ENCODE measurements around the gene ARPC1B.
"Not testable (repeated sequence)": the region's sequence is repeated elsewhere in the genome, so short reads cannot be mapped to it uniquely, and the experiment has no call there.

The ARPC1B gene

GRCh38 chr7:99418260-99418659 is 43.7 kb downstream of the ARPC1B start:
- FAIRE-seq = no peak
- no peak for DNase-seq (ENCODE audit: insufficient read length, low spot score)
- TF ChIP-seq SPI1 (IDR thresholded peaks at IDR 0.05; ENCODE audit: low read depth, low read length) = no peak
- TF ChIP-seq POU2F2 (IDR thresholded peaks at IDR 0.05; ENCODE audit: low read depth, low read length) = no peak
- 0 out of 2 replicates have a peak, but pooled peaks have one; percentile 20 for TF ChIP-seq POLR2A (IDR thresholded peaks at IDR 0.05; ENCODE audit: low read depth, low read length)

GRCh38 chr7:99419323-99420021 is 44.9 kb downstream of the ARPC1B start:
- FAIRE-seq = no peak
- TF ChIP-seq SPI1 (IDR thresholded peaks at IDR 0.05; ENCODE audit: low read depth, low read length) = no peak
- TF ChIP-seq POU2F2 (IDR thresholded peaks at IDR 0.05; ENCODE audit: low read depth, low read length) = no peak
- TF ChIP-seq PAX5 (IDR thresholded peaks at IDR 0.05; ENCODE audit: insufficient read depth, low read length, severe bottlenecking) = no peak
- peak; percentile 45; the same call in 1 of the 2 replicates for TF ChIP-seq POLR2A (IDR thresholded peaks at IDR 0.05; ENCODE audit: low read depth, low read length)
- no peak for TF ChIP-seq TAF1 (IDR thresholded peaks at IDR 0.05; ENCODE audit: low read depth, low read length)
- TF ChIP-seq POLR2AphosphoS5 (IDR thresholded peaks at IDR 0.05; ENCODE audit: low read depth, low read length) = peak; percentile 52; the same call in 1 of the 2 replicates
- DNase-seq (ENCODE audit: insufficient read length, low spot score) = no peak

- TF ChIP-seq SPI1 (IDR thresholded peaks at IDR 0.05; ENCODE audit: low read depth, low read length) = no peak
- TF ChIP-seq POLR2AphosphoS5 (IDR thresholded peaks at IDR 0.05; ENCODE audit: low read depth, low read length) = peak; percentile 53
- no peak for TF ChIP-seq POU2F2 (IDR thresholded peaks at IDR 0.05; ENCODE audit: low read depth, low read length)
- no peak for TF ChIP-seq POLR2A (IDR thresholded peaks at IDR 0.05; ENCODE audit: low read depth, low read length)
- TF ChIP-seq TAF1 (IDR thresholded peaks at IDR 0.05; ENCODE audit: low read depth, low read length) = no peak
- no peak for FAIRE-seq
- DNase-seq (ENCODE audit: insufficient read length, low spot score) = no peak
Observed at GRCh38 chr7:99420213-99420612, 45.7 kb downstream of the ARPC1B start.

GRCh38 chr7:99420986-99421385 is 46.5 kb downstream of the ARPC1B start:
- TF ChIP-seq SPI1 (IDR thresholded peaks at IDR 0.05; ENCODE audit: low read depth, low read length) = no peak
- no peak for TF ChIP-seq POU2F2 (IDR thresholded peaks at IDR 0.05; ENCODE audit: low read depth, low read length)
- TF ChIP-seq POLR2A (IDR thresholded peaks at IDR 0.05; ENCODE audit: low read depth, low read length) = no peak
- no peak for TF ChIP-seq POLR2AphosphoS5 (IDR thresholded peaks at IDR 0.05; ENCODE audit: low read depth, low read length)
- TF ChIP-seq PAX5 (IDR thresholded peaks at IDR 0.05; ENCODE audit: insufficient read depth, low read length, severe bottlenecking) = no peak
- no peak for TF ChIP-seq TAF1 (IDR thresholded peaks at IDR 0.05; ENCODE audit: low read depth, low read length)
- DNase-seq (ENCODE audit: insufficient read length, low spot score) (no peak), FAIRE-seq (no peak)

- DNase-seq (ENCODE audit: insufficient read length, low spot score) (no peak), FAIRE-seq (no peak)
- TF ChIP-seq POLR2AphosphoS5 (IDR thresholded peaks at IDR 0.05; ENCODE audit: low read depth, low read length) (no peak), POLR2A (IDR thresholded peaks at IDR 0.05; ENCODE audit: low read depth, low read length) (no peak), SPI1 (IDR thresholded peaks at IDR 0.05; ENCODE audit: low read depth, low read length) (no peak), PAX5 (IDR thresholded peaks at IDR 0.05; ENCODE audit: insufficient read depth, low read length, severe bottlenecking) (no peak), POU2F2 (IDR thresholded peaks at IDR 0.05; ENCODE audit: low read depth, low read length) (no peak), TAF1 (IDR thresholded peaks at IDR 0.05; ENCODE audit: low read depth, low read length) (no peak)
Observed at GRCh38 chr7:99422186-99422585, 47.7 kb downstream of the ARPC1B start.

- TF ChIP-seq SPI1 (IDR thresholded peaks at IDR 0.05; ENCODE audit: low read depth, low read length) = no peak
- no peak for TF ChIP-seq POLR2AphosphoS5 (IDR thresholded peaks at IDR 0.05; ENCODE audit: low read depth, low read length)
- TF ChIP-seq PAX5 (IDR thresholded peaks at IDR 0.05; ENCODE audit: insufficient read depth, low read length, severe bottlenecking) = no peak
- TF ChIP-seq POU2F2 (IDR thresholded peaks at IDR 0.05; ENCODE audit: low read depth, low read length) = no peak
- no peak for TF ChIP-seq POLR2A (IDR thresholded peaks at IDR 0.05; ENCODE audit: low read depth, low read length)
- TF ChIP-seq TAF1 (IDR thresholded peaks at IDR 0.05; ENCODE audit: low read depth, low read length) = no peak
- DNase-seq (ENCODE audit: insufficient read length, low spot score) (no peak), FAIRE-seq (no peak)
Observed at GRCh38 chr7:99422625-99423024, 48.1 kb downstream of the ARPC1B start.

- TF ChIP-seq SPI1 (IDR thresholded peaks at IDR 0.05; ENCODE audit: low read depth, low read length) = no peak
- TF ChIP-seq POLR2AphosphoS5 (IDR thresholded peaks at IDR 0.05; ENCODE audit: low read depth, low read length) = no peak
- TF ChIP-seq TAF1 (IDR thresholded peaks at IDR 0.05; ENCODE audit: low read depth, low read length) = no peak
- TF ChIP-seq POLR2A (IDR thresholded peaks at IDR 0.05; ENCODE audit: low read depth, low read length) = no peak
- TF ChIP-seq PAX5 (IDR thresholded peaks at IDR 0.05; ENCODE audit: insufficient read depth, low read length, severe bottlenecking) = no peak
- no peak for TF ChIP-seq POU2F2 (IDR thresholded peaks at IDR 0.05; ENCODE audit: low read depth, low read length)
- FAIRE-seq (no peak), DNase-seq (ENCODE audit: insufficient read length, low spot score) (no peak)
Observed at GRCh38 chr7:99424932-99425730, 50.6 kb downstream of the ARPC1B start.

GRCh38 chr7:99428972-99429566 is 54.5 kb downstream of the ARPC1B start:
- no peak for DNase-seq (ENCODE audit: insufficient read length, low spot score)
- FAIRE-seq = no peak
- TF ChIP-seq SPI1 (IDR thresholded peaks at IDR 0.05; ENCODE audit: low read depth, low read length) (no peak), PAX5 (IDR thresholded peaks at IDR 0.05; ENCODE audit: insufficient read depth, low read length, severe bottlenecking) (no peak), POU2F2 (IDR thresholded peaks at IDR 0.05; ENCODE audit: low read depth, low read length) (no peak), POLR2A (IDR thresholded peaks at IDR 0.05; ENCODE audit: low read depth, low read length) (no peak), TAF1 (IDR thresholded peaks at IDR 0.05; ENCODE audit: low read depth, low read length) (no peak), POLR2AphosphoS5 (IDR thresholded peaks at IDR 0.05; ENCODE audit: low read depth, low read length) (no peak)

GRCh38 chr7:99429756-99430155 is 55.2 kb downstream of the ARPC1B start:
- TF ChIP-seq TAF1 (IDR thresholded peaks at IDR 0.05; ENCODE audit: low read depth, low read length) (no peak), POLR2AphosphoS5 (IDR thresholded peaks at IDR 0.05; ENCODE audit: low read depth, low read length) (no peak), SPI1 (IDR thresholded peaks at IDR 0.05; ENCODE audit: low read depth, low read length) (no peak), POU2F2 (IDR thresholded peaks at IDR 0.05; ENCODE audit: low read depth, low read length) (no peak)
- FAIRE-seq (no peak), DNase-seq (ENCODE audit: insufficient read length, low spot score) (no peak)

GRCh38 chr7:99431756-99432540 is 57.4 kb downstream of the ARPC1B start:
- FAIRE-seq; DNase-seq (ENCODE audit: insufficient read length, low spot score): not testable (repeated sequence)

Data from GM12891 (cell line).